Psoas muscle (tissue), 8 donors: ENCODE measurements around the gene LAMB3. TPM values are rescaled to one million over a fixed set of nuclear protein-coding genes. Genes with fewer than 3 reads are reported as not detected.
A peak's percentile ranks its signal among the peaks of the same experiment; 100 is the strongest.

Source experiments
- ATAC-seq, 4 donors: fragments of 200-7000 bp; cut with Tn5 transposase; one replicate each; pipeline ENCODE4 v1.9.1; 2020; ENCODE audit warnings: moderate library complexity in 3 of 4, mild to moderate bottlenecking in 2 of 4
- DNase-seq, 2 donors: peaks; one replicate each; pipeline ENCODE4 v3.0.0-alpha.2; 2020
- H3K27ac ChIP-seq: fragments of 200-600 bp; one replicate; pipeline ENCODE4 v1.8.0; 2022
- H3K27me3 ChIP-seq, 3 donors: fragments of 200-600 bp in 1 of 3; one replicate each; pipeline versions ENCODE4 v1.6.1 to v1.8.0; 2013 to 2022; ENCODE audit warnings: low read length in 2 of 3, mild to moderate bottlenecking in 2 of 3, moderate library complexity in 1 of 3; ENCODE audit not compliant: insufficient read depth in 3 of 3
- H3K36me3 ChIP-seq, 2 donors: fragments of 200-600 bp in 1 of 2; one replicate each; pipeline versions ENCODE4 v1.6.1 to v1.8.0; 2013 to 2022; ENCODE audit warnings: low read depth in 1 of 2, mild to moderate bottlenecking in 1 of 2, moderate library complexity in 1 of 2; ENCODE audit not compliant: insufficient read depth in 1 of 2
- H3K4me1 ChIP-seq: fragments of 200-600 bp; one replicate; pipeline ENCODE4 v1.8.0; 2022
- H3K4me3 ChIP-seq: fragments of 200-600 bp; one replicate; pipeline ENCODE4 v1.8.0; 2022; ENCODE audit warnings: mild to moderate bottlenecking
- H3K9me3 ChIP-seq: fragments of 200-600 bp; one replicate; pipeline ENCODE4 v1.8.0; 2022
- WGBS, 3 donors: extraction: QIAGEN DNeasy Blood & Tissue Kit; methylation state at CpG; one replicate each; pipeline versions ENCODE4 v1.1.6 to v1.1.7; 2013; 5-methylcytosine and 5-hydroxymethylcytosine counted together
- intact Hi-C, 2 donors: fragments of 100-400 bp; cut with DNase I; formaldehyde crosslinking; loops; one replicate each; pipeline versions ENCODE4 v1.11.0 to v1.14.2; 2022
- polyA plus RNA-seq, 3 donors: library from polyadenylated mRNA; stranded (reverse); fragments of 200-250 nt; gene quantifications; one replicate each; pipeline ENCODE4 v1.2.3, GENCODE V29; 2013
- total RNA-seq, 4 donors: library from RNA; stranded (reverse); fragmentation: NEBNext Ultra II Directional in 2 of 4; extraction: Animal tissue kit (Norgen Biotek cat#: 25700) in 2 of 4; gene quantifications; one replicate each; pipeline versions ENCODE4 v1.2.1 to v1.2.4, GENCODE V29; 2021 to 2023
- TF ChIP-seq, protein P1 (sequence below): fragments of 200-600 bp; IDR thresholded peaks from one replicate; pipeline ENCODE4 v1.8.0; 2022; ENCODE audit warnings: antibody characterized with exemption
- donor health status: healthy with polysubstance abuse.
- donor health status: DM: no; HTN: no; CAD: no; lungs with moderate emphysema.
- donor health status: Bipolar disorder and iron deficiency.
- donor health status: healthy.
- donor health status: DM: yes; HTN: yes; CAD: no.
- donor health status: DM: no; HTN: no; CAD: no.
- donor health status: DM: no; HTN: no; CAD: no.
- donor health status: DM: yes; HTN: yes; CAD: no.

Gene LAMB3
- total and polyA plus RNA-seq, 7 donors = 0.88 to 2.7 (median 2.0) TPM

DNA sequence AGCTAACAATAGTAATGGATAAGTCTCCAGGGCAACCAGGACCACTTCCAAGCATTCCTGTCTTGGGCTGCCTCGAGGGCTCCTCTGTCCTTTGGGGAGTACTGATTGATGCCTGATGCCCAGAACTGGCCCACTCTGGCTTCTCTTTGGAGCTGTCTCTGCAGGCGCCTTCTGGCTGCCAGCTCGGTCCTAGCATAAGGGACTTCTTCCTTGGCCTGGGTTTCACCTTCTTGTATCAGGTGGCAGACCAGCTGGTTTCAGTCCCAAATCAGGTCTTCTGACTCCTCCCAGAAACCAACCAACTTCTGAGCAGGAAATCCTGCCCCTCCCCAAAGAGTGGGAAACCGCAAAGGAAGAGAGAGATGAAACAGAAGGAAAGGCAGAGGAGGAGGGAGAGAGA is 33.6 kb upstream of the LAMB3 start:
- no peaks in the 10 kb centered on the region for H3K27me3 ChIP-seq
- WGBS, 3 donors = 67 to 79% (median 67%) methylated on average over 4 of the region's 4 CpGs
- TF ChIP-seq, protein P1, sequence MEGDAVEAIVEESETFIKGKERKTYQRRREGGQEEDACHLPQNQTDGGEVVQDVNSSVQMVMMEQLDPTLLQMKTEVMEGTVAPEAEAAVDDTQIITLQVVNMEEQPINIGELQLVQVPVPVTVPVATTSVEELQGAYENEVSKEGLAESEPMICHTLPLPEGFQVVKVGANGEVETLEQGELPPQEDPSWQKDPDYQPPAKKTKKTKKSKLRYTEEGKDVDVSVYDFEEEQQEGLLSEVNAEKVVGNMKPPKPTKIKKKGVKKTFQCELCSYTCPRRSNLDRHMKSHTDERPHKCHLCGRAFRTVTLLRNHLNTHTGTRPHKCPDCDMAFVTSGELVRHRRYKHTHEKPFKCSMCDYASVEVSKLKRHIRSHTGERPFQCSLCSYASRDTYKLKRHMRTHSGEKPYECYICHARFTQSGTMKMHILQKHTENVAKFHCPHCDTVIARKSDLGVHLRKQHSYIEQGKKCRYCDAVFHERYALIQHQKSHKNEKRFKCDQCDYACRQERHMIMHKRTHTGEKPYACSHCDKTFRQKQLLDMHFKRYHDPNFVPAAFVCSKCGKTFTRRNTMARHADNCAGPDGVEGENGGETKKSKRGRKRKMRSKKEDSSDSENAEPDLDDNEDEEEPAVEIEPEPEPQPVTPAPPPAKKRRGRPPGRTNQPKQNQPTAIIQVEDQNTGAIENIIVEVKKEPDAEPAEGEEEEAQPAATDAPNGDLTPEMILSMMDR = no peak
- intact Hi-C loops = loop anchor here in 1 of 2 donors (5.0 kb wide), 1 partner anchor 54 kb away; no protein-coding TSS in a partner anchor
- ATAC-seq (no peak), DNase-seq (no peak)
- H3K4me3 ChIP-seq = no peak overlapping the region
- H3K9me3 ChIP-seq = no peaks in the 10 kb centered on the region
- H3K27ac ChIP-seq = no peak overlapping the region
- no peaks in the 10 kb centered on the region for H3K4me1 ChIP-seq
- no peaks in the 10 kb centered on the region for H3K36me3 ChIP-seq

DNA sequence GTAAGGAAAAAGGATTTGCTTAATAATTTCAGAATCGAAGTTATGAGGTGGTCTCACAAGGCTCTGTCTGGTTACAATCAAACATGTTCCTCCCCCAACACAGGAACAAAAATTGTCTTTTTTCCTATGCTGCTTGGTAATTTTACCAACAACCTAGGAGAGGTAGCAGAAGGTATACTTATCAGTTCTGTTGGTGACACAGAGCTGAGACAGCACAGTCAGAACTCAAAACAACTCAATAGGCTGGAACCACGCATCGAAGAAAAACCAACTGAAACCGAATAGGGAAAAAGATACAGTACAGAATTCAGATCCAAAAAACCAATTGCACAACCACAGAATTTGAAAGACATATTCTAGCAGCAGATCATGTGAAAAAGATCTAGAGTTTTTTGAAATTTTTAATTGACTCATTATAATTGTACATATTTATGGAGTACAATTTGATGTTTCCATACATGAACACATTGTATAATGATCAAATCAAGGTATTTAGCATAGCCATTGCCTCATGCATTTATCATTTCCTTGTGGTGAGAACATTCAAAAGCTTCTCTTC is 26.8 kb upstream of the LAMB3 start:
- Histone ChIP-seq H3K4me3 (no peak overlapping the region), H3K27ac (no peak overlapping the region), H3K36me3 (no peaks in the 10 kb centered on the region), H3K4me1 (peaks cover under 1% of the 10 kb centered on the region), H3K27me3 (no peaks in the 10 kb centered on the region), H3K9me3 (no peaks in the 10 kb centered on the region)
- no peak for ATAC-seq
- DNase-seq = no peak
- TF ChIP-seq, protein P1 = no peak
- WGBS, 3 donors = 50 to 88% (median 59%) methylated on average over 4 of the region's 4 CpGs
- intact Hi-C loops = loop anchor here (5.0 kb wide), 2 partner anchors 37 to 42 kb away; no protein-coding TSS in a partner anchor

DNA sequence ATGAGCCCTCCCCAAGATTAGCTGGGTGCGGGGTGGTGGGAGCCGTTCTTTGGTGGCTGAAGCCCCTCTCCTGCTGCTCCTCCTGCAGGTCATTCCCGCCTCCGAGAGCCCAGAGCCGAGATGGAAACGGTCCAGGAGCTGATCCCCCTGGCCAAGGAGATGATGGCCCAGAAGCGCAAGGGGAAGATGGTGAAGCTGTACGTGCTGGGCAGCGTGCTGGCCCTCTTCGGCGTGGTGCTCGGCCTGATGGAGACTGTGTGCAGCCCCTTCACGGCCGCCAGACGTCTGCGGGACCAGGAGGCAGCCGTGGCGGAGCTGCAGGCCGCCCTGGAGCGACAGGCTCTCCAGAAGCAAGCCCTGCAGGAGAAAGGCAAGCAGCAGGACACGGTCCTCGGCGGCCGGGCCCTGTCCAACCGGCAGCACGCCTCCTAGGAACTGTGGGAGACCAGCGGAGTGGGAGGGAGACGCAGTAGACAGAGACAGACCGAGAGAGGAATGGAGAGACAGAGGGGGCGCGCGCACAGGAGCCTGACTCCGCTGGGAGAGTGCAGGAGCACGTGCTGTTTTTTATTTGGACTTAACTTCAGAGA is 23.4 kb upstream of the LAMB3 start:
- peak overlapping the region; percentile 72 for H3K4me3 ChIP-seq
- H3K9me3 ChIP-seq = no peaks in the 10 kb centered on the region
- intact Hi-C loops = loop anchor here (5.0 kb wide), 2 partner anchors 33 to 38 kb away; no protein-coding TSS in a partner anchor
- TF ChIP-seq, protein P1 = no peak
- WGBS, 3 donors = 0 to 2% (median 0%) methylated on average over 34 of the region's 34 CpGs
- peaks cover 31% of the 10 kb centered on the region for H3K4me1 ChIP-seq
- no peaks in the 10 kb centered on the region for H3K36me3 ChIP-seq
- DNase-seq = peak in 1 of 2 donors; percentile 41
- no peaks in the 10 kb centered on the region for H3K27me3 ChIP-seq
- H3K27ac ChIP-seq = peak overlapping the region; percentile 89
- peak; percentile 4 to 37 (median 20) for ATAC-seq

DNA sequence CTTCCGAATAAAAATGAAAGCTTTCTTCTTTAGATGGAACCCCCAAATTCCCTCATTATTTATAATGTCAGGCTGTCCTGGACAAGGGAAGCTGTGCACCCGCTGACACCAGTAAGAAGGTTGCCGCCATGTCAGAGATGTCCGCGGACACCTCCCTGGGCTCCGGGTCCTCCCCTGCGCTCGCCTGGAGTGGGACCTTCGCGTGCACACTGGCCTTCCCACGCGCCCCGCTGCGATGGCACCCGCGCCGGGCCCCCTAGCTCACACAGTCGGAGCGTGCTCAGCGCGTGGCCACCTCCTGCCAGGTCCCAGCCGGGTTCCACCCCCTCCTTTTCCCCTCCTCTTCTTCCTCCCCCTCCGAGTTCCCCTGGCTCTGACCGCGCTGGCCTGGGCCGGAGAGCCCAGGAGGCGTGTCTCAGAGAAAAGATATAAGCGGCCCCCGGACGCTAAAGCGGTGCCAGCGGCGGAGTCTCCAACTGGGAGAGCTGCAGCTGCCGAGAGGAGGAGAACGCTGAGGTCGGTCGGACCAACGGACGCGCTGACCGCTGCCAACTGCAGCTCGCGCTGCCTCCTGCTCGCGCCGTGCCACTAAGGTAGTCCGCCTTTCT is 22.8 kb upstream of the LAMB3 start, which contains the start of gene G0S2:
Gene G0S2 (plus strand): TSS at position 456 of the 608 bp plus-strand sequence. CDS start 273 bp downstream, outside the sequence.
- intact Hi-C loops = loop anchor here (5.0 kb wide), 2 partner anchors 33 to 38 kb away; no protein-coding TSS in a partner anchor
- no peaks in the 10 kb centered on the region for H3K27me3 ChIP-seq
- no peaks in the 10 kb centered on the region for H3K9me3 ChIP-seq
- 1 to 2% (median 1%) methylated on average over 40 to 46 of the region's 47 CpGs for WGBS, 3 donors
- ATAC-seq = peak; percentile 83 to 87 (median 85)
- peak within 1 kb of the TSS; percentile 72 for H3K4me3 ChIP-seq
- peaks cover 37% of the 10 kb centered on the region for H3K4me1 ChIP-seq
- DNase-seq = peak; percentile 87 to 96
- H3K36me3 ChIP-seq = no peaks in the 10 kb centered on the region
- TF ChIP-seq, protein P1 = no peak
- peak within 1 kb of the TSS; percentile 89 for H3K27ac ChIP-seq
